Kidney tubule cell (primary cell): ENCODE measurements around the gene MSANTD4.
"Not testable (repeated sequence)": the region's sequence is repeated elsewhere in the genome, so short reads cannot be mapped to it uniquely, and the experiment has no call there.

Experiments used
- DNase-seq: peaks from one replicate; pipeline ENCODE4 v3.0.0-alpha.2; 2018; ENCODE audit warnings: low spot score

The MSANTD4 gene

GRCh38 chr11:106012744-106013143 is 9.3 kb downstream of the MSANTD4 start:
- peak; percentile 17 for DNase-seq

DNA sequence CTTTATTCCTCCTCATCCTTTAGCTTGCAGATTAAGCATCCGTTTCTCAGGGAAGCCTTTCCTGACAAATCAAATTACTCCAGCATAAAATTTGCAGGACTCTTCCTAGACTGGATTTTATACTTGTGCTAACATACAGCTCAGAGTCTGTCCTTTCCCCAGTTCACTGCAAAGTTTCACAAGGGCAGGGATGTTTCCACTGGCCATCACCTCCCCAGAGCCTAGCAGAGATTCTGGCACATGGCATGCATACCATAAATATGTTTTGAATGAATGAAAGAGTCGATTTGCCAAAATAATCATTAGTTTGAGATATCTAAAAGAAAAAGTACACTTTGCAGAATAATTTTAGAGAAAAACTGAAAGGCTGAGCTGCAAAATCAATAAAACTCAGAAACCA is 10.6 kb downstream of the MSANTD4 start:
- no peak for DNase-seq

DNA sequence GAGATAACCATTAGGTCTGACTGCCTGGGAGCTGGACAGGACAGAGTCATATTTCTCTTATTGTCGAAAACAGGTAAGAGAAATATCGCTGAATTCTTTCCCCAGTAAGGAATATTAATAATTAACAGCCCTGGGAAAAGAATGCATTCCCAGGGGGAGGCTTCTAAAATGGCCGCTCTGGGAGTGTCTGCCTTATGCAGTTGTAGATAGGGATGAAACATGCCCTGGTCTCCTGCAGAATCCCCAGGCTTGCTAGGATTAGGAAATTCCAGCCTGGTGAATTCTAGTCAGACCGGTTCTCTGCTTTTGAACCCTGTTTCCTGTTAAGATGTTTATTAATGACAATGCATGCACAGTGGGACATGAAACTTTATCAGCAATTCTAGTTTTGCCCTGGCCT is 18.9 kb downstream of the MSANTD4 start:
- DNase-seq = not testable (repeated sequence)

- DNase-seq = no peak
Measured at GRCh38 chr11:106001304-106002012, 20.6 kb downstream of the MSANTD4 start.

- no peak for DNase-seq
Measured at GRCh38 chr11:105991888-105992287, 30.2 kb downstream of the MSANTD4 start.

DNA sequence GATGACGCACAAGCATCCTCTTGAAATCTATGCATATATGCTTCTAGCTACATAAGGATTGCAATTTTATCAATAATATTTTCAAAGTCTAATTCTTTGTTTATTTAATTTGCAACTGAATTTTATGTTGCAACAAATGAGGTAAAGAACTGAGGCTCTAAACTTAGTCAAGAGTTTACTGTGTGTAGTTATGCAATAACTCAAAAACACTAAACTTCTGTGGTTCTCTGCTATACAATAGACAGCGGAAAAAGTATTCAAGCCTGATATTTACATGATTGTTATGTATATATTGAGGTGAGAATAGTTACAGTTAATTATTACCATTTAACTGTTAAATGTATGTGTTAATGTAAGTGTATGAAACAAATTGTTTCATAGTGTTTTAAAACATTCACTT is 32.9 kb downstream of the MSANTD4 start:
- DNase-seq = no peak

DNA sequence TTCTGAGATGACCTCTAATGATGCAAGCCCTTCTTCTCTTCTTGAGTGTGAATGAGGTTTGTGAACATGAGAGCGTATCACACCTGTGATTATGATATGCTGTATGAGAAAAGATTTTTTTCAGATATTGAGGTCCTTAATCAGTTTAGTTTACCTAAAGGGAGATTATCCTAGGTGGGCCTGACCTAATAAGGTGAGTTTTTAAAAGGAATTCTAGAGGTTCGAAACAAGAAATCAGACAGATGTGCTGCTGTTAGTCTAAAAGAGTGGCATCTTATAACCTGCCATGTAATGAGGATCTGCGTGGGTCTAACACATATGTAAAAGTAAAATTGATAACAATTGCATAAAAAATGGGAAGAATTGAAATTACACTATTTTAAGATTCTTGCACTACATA is 33.8 kb downstream of the MSANTD4 start:
- no peak for DNase-seq

DNA sequence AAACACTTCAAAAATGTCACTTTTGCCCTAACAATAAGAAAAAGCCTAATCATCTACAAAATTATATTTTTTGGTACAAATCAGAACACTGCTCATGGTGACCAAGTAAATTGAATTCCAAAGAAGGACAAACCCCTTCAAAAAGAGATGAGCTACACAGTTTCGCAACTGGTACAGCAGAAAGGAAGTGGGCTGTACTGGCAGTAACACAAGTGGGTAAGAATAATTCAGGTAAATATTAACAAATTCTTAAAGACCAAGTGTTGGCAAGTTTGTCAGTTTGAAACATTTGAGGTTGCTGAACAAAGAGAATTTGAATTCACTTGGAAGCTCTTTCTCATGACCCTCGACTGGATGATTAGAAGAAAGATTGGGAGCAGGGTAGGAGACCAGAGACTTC is 35.5 kb downstream of the MSANTD4 start:
- peak; percentile 46 for DNase-seq

DNA sequence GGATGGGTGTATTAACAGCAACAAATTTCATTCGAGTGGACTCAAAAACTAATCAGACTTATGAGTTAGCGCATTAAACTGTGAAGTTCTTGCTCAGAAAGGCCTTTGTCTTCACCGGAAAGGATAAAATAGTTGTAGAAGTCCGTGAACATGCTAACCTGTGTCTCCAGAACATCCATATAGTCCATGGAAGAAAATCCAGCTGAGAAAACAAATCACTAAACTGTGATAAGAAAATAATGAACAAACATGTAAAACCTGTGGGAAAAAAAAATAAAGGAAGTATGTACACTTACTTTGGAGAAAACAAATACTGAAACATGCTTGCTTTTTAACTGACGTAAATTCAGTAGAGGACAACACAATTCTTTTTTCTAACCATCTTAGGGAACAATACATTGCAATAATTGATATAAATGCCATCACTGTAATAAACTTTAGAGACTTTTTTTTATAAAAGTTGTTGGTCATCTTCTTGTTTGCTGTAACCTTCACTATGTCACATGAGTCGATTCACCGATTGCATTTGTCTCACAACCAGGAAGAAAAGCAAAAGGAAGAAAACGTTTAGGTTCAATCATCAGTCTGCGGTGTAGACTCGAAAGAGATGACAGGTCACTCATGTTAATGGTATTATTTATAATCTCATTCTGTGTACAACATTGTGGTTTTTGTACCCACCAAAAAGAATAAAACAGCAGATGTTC is 41.9 kb downstream of the MSANTD4 start:
- no peak for DNase-seq

- DNase-seq = no peak
Measured at GRCh38 chr11:105975128-105975527, 46.9 kb downstream of the MSANTD4 start.

DNA sequence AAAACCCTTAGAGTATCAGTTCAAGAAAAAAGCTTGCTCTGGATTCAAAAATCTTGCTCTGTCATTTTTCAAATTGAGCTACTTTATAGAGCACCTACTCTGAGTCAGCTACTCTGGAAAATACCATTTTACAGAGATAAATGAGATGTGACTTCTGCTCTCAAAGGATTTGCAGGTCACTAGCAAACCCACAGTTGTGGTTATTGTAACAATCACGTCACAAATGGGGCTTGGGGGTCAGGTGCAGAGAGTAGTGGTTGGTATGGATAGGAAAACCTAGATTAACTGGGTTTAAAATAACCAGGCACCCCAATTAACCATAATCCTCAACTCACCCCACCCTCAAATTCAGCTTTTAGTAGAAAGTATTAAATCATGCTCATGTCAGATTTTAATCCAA is 52.3 kb downstream of the MSANTD4 start:
- no peak for DNase-seq

DNA sequence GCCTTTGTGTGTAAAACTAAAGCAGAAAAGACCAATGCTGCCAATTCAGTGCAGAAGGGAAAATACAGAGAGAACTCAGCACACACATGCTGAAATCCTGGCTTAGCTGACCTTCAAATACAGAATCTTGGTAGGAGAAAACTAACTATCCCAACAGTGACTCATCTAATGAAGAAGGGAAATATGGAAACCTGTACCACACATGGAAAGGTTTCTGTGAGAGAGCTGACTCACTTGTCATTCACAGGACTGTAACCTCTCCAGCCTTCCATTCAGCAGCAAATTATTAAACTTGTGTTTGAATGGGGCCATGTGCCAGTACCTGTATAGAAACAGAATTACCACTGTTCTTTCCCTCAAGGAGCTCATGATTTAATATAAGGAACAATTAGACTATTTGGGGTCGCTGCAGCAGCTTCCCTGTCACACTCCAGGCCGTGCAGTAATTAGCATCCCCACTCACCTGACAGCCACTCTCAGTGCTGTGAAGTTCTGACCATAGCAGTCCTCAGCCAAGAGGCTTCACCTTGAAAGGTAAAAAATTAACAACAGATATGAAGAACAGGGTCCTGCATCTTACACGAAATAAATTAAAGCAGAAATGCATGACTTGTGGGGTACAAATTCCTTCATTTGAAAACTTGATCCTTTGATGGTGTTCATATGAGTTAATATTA is 53.9 kb downstream of the MSANTD4 start:
- peak; percentile 85 for DNase-seq

- DNase-seq = no peak
Measured at GRCh38 chr11:105960252-105961245, 61.5 kb downstream of the MSANTD4 start.
